HEK293 (cell line): Measurements from ENCODE around the gene KCNK4.
A peak's percentile ranks its signal among the peaks of the same experiment; 100 is the strongest.

Source experiments
- CTCF ChIA-PET: fragments of 350-600 bp; formaldehyde crosslinking; extraction: SDS; loops from one replicate; lab custom pipeline; 2021; ENCODE audit warnings: antibody characterized with exemption; lab: Yijun Ruan, JAX
- POLR2A ChIA-PET: fragments of 300-600 bp; formaldehyde crosslinking; extraction: SDS; loops from one replicate; lab custom pipeline; 2020; ENCODE audit warnings: antibody characterized with exemption, inconsistent platforms; lab: Yijun Ruan, JAX
- H3K27ac ChIP-seq: fragments of 200-500 bp; sonication (Bioruptor generic); 2 replicates; pipeline ENCODE4 v1.5.1; 2014; ENCODE audit warnings: low read depth, low read length, control low read depth, inconsistent platforms; ENCODE audit errors: extremely low read depth
- H3K36me3 ChIP-seq, 2 experiments: fragments of 200-500 bp in 1 of 2; sonication (Bioruptor generic) in 1 of 2; 1 replicate in 1 of 2; 2 replicates in 1 of 2; pipeline ENCODE4 v1.5.1; 2014 to 2017; ENCODE audit warnings: inconsistent platforms in 2 of 2, low read length in 2 of 2; ENCODE audit not compliant: control insufficient read depth in 2 of 2, insufficient read depth in 1 of 2
- H3K4me1 ChIP-seq: fragments of 200-500 bp; sonication (Bioruptor generic); 2 replicates; pipeline ENCODE4 v1.5.1; 2014; ENCODE audit warnings: mild to moderate bottlenecking, low read length, inconsistent platforms; ENCODE audit not compliant: control insufficient read depth, insufficient read depth
- H3K4me3 ChIP-seq: 2 replicates; pipeline ENCODE4 v1.5.1; 2011; ENCODE audit warnings: low read depth, mild to moderate bottlenecking, control low read depth, low read length, moderate library complexity
- H3K9me3 ChIP-seq: fragments of 200-500 bp; sonication (Bioruptor generic); 2 replicates; pipeline ENCODE4 v1.5.1; 2014; ENCODE audit warnings: low read depth, low read length, inconsistent platforms; ENCODE audit not compliant: control insufficient read depth, insufficient read depth
- GLIS1 ChIP-seq: fragments of 450-650 bp; formaldehyde crosslinking; IDR thresholded peaks from 2 replicates; pipeline ENCODE4 v1.5.1; 2016; ENCODE audit warnings: missing biosample characterization, missing genetic modification characterization
- GLIS2 ChIP-seq: fragments of 450-650 bp; formaldehyde crosslinking; IDR thresholded peaks from 2 replicates; pipeline ENCODE4 v1.5.1; 2016; ENCODE audit warnings: missing biosample characterization, missing genetic modification characterization
- HOXC10 ChIP-seq: sonication (generic); formaldehyde crosslinking; IDR thresholded peaks from 2 replicates; pipeline ENCODE4 v1.8.1; 2023; ENCODE audit warnings: mild to moderate bottlenecking, missing genetic modification reagents
- KLF8 ChIP-seq: fragments of 450-650 bp; formaldehyde crosslinking; IDR thresholded peaks from 2 replicates; pipeline ENCODE4 v1.5.1; 2016; ENCODE audit warnings: missing biosample characterization, missing genetic modification characterization
- ZBTB1 ChIP-seq: fragments of 450-650 bp; formaldehyde crosslinking; IDR thresholded peaks from 2 replicates; pipeline ENCODE4 v1.5.1; 2016; ENCODE audit warnings: missing biosample characterization, missing genetic modification characterization
- ZBTB17 ChIP-seq: fragments of 450-650 bp; formaldehyde crosslinking; IDR thresholded peaks from 2 replicates; pipeline ENCODE4 v1.5.1; 2016; ENCODE audit warnings: missing biosample characterization, missing genetic modification characterization
- ZNF530 ChIP-seq: fragments of 450-650 bp; formaldehyde crosslinking; IDR thresholded peaks from 2 replicates; pipeline ENCODE4 v1.5.1; 2016; ENCODE audit warnings: low read depth, missing biosample characterization, missing genetic modification characterization
- ZNF785 ChIP-seq: fragments of 450-650 bp; formaldehyde crosslinking; IDR thresholded peaks from 2 replicates; pipeline ENCODE4 v1.5.1; 2016; ENCODE audit warnings: missing biosample characterization, missing genetic modification characterization
- TF ChIP-seq, protein P1 (sequence below): fragments of 450-650 bp; formaldehyde crosslinking; IDR thresholded peaks from 2 replicates; pipeline ENCODE4 v1.5.1; 2017; ENCODE audit warnings: missing biosample characterization, missing genetic modification characterization
- TF ChIP-seq, protein P2 (sequence below): fragments of 450-650 bp; formaldehyde crosslinking; IDR thresholded peaks from 2 replicates; pipeline ENCODE4 v1.5.1; 2016; ENCODE audit warnings: missing biosample characterization, missing genetic modification characterization
- TF ChIP-seq, protein P3 (sequence below): fragments of 450-650 bp; formaldehyde crosslinking; IDR thresholded peaks from 2 replicates; pipeline ENCODE4 v1.5.1; 2017; ENCODE audit warnings: missing biosample characterization, missing genetic modification characterization
- TF ChIP-seq, protein P4 (sequence below): fragments of 450-650 bp; formaldehyde crosslinking; IDR thresholded peaks from 2 replicates; pipeline ENCODE4 v1.5.1; 2016; ENCODE audit warnings: missing biosample characterization, missing genetic modification characterization
- TF ChIP-seq, protein P5 (sequence below): fragments of 450-650 bp; IDR thresholded peaks from 2 replicates; pipeline ENCODE4 v1.5.1; 2018; ENCODE audit warnings: missing biosample characterization, mild to moderate bottlenecking, missing genetic modification characterization
- TF ChIP-seq, protein P6 (sequence below): fragments of 450-650 bp; formaldehyde crosslinking; IDR thresholded peaks from 2 replicates; pipeline ENCODE4 v1.5.1; 2016; ENCODE audit warnings: missing biosample characterization, missing genetic modification characterization

Gene KCNK4

DNA sequence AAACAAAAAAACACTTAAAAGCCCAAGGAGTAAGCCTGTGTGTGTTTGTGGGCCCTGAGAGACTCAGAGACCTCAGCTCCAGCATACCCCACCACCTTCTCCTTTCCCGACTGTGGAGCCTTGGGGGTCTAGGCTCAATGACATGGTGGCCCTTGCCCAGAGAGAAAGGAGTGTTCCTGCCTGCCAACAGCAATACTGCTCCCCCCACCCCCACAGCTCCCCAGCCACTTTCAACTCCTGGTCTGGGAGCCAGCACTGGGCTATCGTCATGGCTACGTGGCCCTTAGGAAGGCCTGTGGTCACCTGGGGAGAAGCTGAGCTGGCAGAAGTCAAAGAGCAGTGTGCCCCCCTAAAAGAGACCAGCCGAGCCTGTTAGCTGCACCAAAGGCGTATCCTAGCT is 47.0 kb upstream of the KCNK4 start:
- TF ChIP-seq ZBTB1 (tag by site-specific recombination) (no peak), GLIS2 (peak; percentile 68; the same call in 1 of the 2 replicates)
- TF ChIP-seq, protein P1, sequence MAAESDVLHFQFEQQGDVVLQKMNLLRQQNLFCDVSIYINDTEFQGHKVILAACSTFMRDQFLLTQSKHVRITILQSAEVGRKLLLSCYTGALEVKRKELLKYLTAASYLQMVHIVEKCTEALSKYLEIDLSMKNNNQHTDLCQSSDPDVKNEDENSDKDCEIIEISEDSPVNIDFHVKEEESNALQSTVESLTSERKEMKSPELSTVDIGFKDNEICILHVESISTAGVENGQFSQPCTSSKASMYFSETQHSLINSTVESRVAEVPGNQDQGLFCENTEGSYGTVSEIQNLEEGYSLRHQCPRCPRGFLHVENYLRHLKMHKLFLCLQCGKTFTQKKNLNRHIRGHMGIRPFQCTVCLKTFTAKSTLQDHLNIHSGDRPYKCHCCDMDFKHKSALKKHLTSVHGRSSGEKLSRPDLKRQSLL (tag by site-specific recombination), result 0 out of 2 replicates have a peak, but pooled peaks have one; percentile 18
- TF ChIP-seq, protein P2, sequence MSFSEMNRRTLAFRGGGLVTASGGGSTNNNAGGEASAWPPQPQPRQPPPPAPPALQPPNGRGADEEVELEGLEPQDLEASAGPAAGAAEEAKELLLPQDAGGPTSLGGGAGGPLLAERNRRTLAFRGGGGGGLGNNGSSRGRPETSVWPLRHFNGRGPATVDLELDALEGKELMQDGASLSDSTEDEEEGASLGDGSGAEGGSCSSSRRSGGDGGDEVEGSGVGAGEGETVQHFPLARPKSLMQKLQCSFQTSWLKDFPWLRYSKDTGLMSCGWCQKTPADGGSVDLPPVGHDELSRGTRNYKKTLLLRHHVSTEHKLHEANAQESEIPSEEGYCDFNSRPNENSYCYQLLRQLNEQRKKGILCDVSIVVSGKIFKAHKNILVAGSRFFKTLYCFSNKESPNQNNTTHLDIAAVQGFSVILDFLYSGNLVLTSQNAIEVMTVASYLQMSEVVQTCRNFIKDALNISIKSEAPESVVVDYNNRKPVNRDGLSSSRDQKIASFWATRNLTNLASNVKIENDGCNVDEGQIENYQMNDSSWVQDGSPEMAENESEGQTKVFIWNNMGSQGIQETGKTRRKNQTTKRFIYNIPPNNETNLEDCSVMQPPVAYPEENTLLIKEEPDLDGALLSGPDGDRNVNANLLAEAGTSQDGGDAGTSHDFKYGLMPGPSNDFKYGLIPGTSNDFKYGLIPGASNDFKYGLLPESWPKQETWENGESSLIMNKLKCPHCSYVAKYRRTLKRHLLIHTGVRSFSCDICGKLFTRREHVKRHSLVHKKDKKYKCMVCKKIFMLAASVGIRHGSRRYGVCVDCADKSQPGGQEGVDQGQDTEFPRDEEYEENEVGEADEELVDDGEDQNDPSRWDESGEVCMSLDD (tag by site-specific recombination), result no peak
- TF ChIP-seq, all 188 proteins: peak for 2
- no peak overlapping the region for H3K4me3 ChIP-seq
- POLR2A ChIA-PET, result interaction anchor here (0.8 to 7.2 kb wide), 11 partner anchors 8 to 73 kb away, joined by 3 to 96 read pairs (median 4); partner anchors contain the start of genes BAD, NUDT22, PRDX5 and STIP1
- CTCF ChIA-PET, result interaction anchor here (0.5 to 2.2 kb wide), 7 partner anchors 11 to 62 kb away, joined by 3 to 13 read pairs (median 4); partner anchors contain the start of gene FERMT3
- H3K36me3 ChIP-seq, result peaks cover 0 to 20% of the 10 kb centered on the region in 2 experiments; a peak in 1 of 3 replicates
- no peak overlapping the region for H3K27ac ChIP-seq
- H3K9me3 ChIP-seq, result no peaks in the 10 kb centered on the region
- H3K4me1 ChIP-seq, result no peaks in the 10 kb centered on the region

DNA sequence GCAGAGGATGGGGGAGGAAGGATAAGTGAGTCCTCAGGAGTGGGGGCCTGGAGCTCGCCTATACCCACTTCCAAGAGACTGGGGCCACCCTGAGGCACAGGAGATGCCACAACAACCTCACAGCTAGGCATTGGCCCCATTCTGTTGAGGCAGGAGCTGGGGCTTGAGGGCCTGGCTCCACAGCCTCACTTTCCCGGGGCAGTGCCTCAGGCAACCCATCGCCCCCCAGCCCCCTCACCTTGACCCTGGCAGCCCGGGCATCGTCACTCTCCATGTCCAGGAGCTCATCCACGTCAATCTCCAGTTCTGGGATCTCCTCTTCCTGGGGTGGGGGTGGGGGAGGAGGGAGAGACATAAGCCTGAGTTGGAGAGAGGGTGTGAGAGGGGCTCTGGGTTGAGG is 46.1 kb upstream of the KCNK4 start:
- POLR2A ChIA-PET, result interaction anchor here (0.6 to 7.2 kb wide), 10 partner anchors 9 to 547 kb away, joined by 3 to 96 read pairs (median 6); partner anchors contain the start of genes NUDT22, PRDX5, STIP1 and TRMT112
- CTCF ChIA-PET, result interaction anchor here (0.5 to 1.7 kb wide), 10 partner anchors 27 to 987 kb away, joined by 3 to 10 read pairs (median 4); no protein-coding TSS in a partner anchor
- H3K27ac ChIP-seq, result 0 out of 2 replicates have a peak overlapping the region, but pooled peaks have one; percentile 28
- H3K36me3 ChIP-seq, result peaks cover 0 to 20% of the 10 kb centered on the region in 2 experiments; a peak in 1 of 3 replicates
- no peaks in the 10 kb centered on the region for H3K4me1 ChIP-seq
- H3K9me3 ChIP-seq, result no peaks in the 10 kb centered on the region
- peak overlapping the region; percentile 68 for H3K4me3 ChIP-seq
- TF ChIP-seq KLF8 (tag by site-specific recombination) (0 out of 2 replicates have a peak, but pooled peaks have one; percentile 21), ZNF785 (no peak), ZBTB17 (tag by site-specific recombination) (peak; percentile 61), ZNF530 (no peak), HOXC10 (CRISPR knock-in tag) (no peak), GLIS1 (tag by site-specific recombination) (no peak)
- TF ChIP-seq, protein P3, sequence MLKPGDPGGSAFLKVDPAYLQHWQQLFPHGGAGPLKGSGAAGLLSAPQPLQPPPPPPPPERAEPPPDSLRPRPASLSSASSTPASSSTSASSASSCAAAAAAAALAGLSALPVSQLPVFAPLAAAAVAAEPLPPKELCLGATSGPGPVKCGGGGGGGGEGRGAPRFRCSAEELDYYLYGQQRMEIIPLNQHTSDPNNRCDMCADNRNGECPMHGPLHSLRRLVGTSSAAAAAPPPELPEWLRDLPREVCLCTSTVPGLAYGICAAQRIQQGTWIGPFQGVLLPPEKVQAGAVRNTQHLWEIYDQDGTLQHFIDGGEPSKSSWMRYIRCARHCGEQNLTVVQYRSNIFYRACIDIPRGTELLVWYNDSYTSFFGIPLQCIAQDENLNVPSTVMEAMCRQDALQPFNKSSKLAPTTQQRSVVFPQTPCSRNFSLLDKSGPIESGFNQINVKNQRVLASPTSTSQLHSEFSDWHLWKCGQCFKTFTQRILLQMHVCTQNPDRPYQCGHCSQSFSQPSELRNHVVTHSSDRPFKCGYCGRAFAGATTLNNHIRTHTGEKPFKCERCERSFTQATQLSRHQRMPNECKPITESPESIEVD, result no peak
- TF ChIP-seq, protein P2 (tag by site-specific recombination), result 0 out of 2 replicates have a peak, but pooled peaks have one; percentile 3
- TF ChIP-seq, protein P4, sequence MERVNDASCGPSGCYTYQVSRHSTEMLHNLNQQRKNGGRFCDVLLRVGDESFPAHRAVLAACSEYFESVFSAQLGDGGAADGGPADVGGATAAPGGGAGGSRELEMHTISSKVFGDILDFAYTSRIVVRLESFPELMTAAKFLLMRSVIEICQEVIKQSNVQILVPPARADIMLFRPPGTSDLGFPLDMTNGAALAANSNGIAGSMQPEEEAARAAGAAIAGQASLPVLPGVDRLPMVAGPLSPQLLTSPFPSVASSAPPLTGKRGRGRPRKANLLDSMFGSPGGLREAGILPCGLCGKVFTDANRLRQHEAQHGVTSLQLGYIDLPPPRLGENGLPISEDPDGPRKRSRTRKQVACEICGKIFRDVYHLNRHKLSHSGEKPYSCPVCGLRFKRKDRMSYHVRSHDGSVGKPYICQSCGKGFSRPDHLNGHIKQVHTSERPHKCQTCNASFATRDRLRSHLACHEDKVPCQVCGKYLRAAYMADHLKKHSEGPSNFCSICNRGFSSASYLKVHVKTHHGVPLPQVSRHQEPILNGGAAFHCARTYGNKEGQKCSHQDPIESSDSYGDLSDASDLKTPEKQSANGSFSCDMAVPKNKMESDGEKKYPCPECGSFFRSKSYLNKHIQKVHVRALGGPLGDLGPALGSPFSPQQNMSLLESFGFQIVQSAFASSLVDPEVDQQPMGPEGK (tag by site-specific recombination), result peak; percentile 35; the same call in 1 of the 2 replicates
- TF ChIP-seq, protein P5, sequence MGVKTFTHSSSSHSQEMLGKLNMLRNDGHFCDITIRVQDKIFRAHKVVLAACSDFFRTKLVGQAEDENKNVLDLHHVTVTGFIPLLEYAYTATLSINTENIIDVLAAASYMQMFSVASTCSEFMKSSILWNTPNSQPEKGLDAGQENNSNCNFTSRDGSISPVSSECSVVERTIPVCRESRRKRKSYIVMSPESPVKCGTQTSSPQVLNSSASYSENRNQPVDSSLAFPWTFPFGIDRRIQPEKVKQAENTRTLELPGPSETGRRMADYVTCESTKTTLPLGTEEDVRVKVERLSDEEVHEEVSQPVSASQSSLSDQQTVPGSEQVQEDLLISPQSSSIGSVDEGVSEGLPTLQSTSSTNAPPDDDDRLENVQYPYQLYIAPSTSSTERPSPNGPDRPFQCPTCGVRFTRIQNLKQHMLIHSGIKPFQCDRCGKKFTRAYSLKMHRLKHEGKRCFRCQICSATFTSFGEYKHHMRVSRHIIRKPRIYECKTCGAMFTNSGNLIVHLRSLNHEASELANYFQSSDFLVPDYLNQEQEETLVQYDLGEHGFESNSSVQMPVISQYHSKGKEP (tag by site-specific recombination), result no peak
- TF ChIP-seq, protein P6, sequence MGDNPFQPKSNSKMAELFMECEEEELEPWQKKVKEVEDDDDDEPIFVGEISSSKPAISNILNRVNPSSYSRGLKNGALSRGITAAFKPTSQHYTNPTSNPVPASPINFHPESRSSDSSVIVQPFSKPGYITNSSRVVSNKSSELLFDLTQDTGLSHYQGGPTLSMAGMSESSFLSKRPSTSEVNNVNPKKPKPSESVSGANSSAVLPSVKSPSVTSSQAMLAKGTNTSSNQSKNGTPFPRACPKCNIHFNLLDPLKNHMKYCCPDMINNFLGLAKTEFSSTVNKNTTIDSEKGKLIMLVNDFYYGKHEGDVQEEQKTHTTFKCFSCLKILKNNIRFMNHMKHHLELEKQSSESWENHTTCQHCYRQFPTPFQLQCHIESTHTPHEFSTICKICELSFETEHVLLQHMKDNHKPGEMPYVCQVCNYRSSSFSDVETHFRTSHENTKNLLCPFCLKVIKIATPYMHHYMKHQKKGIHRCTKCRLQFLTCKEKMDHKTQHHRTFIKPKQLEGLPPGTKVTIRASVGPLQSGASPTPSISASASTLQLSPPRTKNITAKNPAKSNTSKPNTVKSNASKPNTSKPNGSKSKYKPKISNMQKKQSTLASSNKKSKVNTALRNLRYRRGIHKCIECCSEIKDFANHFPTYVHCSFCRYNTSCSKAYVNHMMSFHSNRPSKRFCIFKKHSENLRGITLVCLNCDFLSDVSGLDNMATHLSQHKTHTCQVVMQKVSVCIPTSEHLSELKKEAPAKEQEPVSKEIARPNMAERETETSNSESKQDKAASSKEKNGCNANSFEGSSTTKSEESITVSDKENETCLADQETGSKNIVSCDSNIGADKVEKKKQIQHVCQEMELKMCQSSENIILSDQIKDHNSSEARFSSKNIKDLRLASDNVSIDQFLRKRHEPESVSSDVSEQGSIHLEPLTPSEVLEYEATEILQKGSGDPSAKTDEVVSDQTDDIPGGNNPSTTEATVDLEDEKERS (tag by site-specific recombination), result no peak
